ENCODE data around the gene FAM234A.

Gene FAM234A

GRCh38 chr16:314795-315299 is 80.2 kb downstream of the FAM234A start:
- H3K79me2 ChIP-seq (ENCODE audit: insufficient read depth, low read length), result no peaks in the 10 kb centered on the region
- H4K20me1 ChIP-seq (ENCODE audit: low read depth, low read length), result no peaks in the 10 kb centered on the region
- no peak overlapping the region for H3K9ac ChIP-seq (ENCODE audit: low read length)
- H3K4me2 ChIP-seq (ENCODE audit: low read depth, low read length, poor library complexity, severe bottlenecking), result no peak overlapping the region
- TF ChIP-seq CTCF (IDR thresholded peaks at IDR 0.05; ENCODE audit: insufficient read depth, low read length, poor library complexity, severe bottlenecking), result no peak
- no peak for TF ChIP-seq EZH2phosphoT487 (conservative IDR thresholded peaks at IDR 0.05; ENCODE audit: low read length)
- no peaks in the 10 kb centered on the region for H3K27me3 ChIP-seq (ENCODE audit: low read length)
- H3F3A ChIP-seq (ENCODE audit: insufficient read depth), result no peaks in the 10 kb centered on the region
- H3K9me2 ChIP-seq (replicated peaks; ENCODE audit: insufficient read depth, low read length), result no peaks in the 10 kb centered on the region
- no peaks in the 10 kb centered on the region for H3K9me3 ChIP-seq (ENCODE audit: insufficient read depth, low read length)
- H3K27ac ChIP-seq (ENCODE audit: low read depth, low read length), result no peak overlapping the region
- no peak overlapping the region for H2AFZ ChIP-seq (ENCODE audit: low read depth, low read length, severe bottlenecking)
- no peak overlapping the region for H3K4me3 ChIP-seq (ENCODE audit: insufficient read depth, low read length, poor library complexity, severe bottlenecking)
- H3K36me3 ChIP-seq (ENCODE audit: low read length), result no peaks in the 10 kb centered on the region
